ENCODE results near the gene ENTPD2.

- TF ChIP-seq RAD21 (IDR thresholded peaks at IDR 0.05) (no peak), GABPA (IDR thresholded peaks at IDR 0.05 in 1 of 2, conservative IDR thresholded peaks at IDR 0.05 in 1 of 2) (no peak), TAF1 (conservative IDR thresholded peaks at IDR 0.05) (no peak), CTCF (IDR thresholded peaks at IDR 0.05; ENCODE audit: low read depth, low read length, missing input control) (no peak), MAX (IDR thresholded peaks at IDR 0.05) (no peak), JUND (IDR thresholded peaks at IDR 0.05) (no peak), ATF3 (IDR thresholded peaks at IDR 0.05) (no peak)
Measured at GRCh38 chr9:137030538-137031527, 23.0 kb downstream of the ENTPD2 start.
